ENCODE results near the gene PARVG. TPM values are rescaled to one million over a fixed set of nuclear protein-coding genes. Genes with fewer than 3 reads are reported as not detected.

Gene PARVG
- total RNA-seq, 2 donors from 2014 or later = 0.11 to 0.44 TPM

GRCh38 chr22:44173154-44173553 lies 7.6 kb upstream of the PARVG start:
- H3K4me3 ChIP-seq (ENCODE audit: low read length) = no peak overlapping the region
- Mint-ChIP-seq H3K27me3 (ENCODE audit: insufficient read depth) (no peaks in the 10 kb centered on the region), H3K9me3 (no peaks in the 10 kb centered on the region), H3K27ac (no peak overlapping the region), H3K36me3 (ENCODE audit: low read depth) (no peaks in the 10 kb centered on the region), H3K4me3 (no peak overlapping the region), H3K4me1 (peaks cover 8% of the 10 kb centered on the region)
- TF ChIP-seq, protein P1, sequence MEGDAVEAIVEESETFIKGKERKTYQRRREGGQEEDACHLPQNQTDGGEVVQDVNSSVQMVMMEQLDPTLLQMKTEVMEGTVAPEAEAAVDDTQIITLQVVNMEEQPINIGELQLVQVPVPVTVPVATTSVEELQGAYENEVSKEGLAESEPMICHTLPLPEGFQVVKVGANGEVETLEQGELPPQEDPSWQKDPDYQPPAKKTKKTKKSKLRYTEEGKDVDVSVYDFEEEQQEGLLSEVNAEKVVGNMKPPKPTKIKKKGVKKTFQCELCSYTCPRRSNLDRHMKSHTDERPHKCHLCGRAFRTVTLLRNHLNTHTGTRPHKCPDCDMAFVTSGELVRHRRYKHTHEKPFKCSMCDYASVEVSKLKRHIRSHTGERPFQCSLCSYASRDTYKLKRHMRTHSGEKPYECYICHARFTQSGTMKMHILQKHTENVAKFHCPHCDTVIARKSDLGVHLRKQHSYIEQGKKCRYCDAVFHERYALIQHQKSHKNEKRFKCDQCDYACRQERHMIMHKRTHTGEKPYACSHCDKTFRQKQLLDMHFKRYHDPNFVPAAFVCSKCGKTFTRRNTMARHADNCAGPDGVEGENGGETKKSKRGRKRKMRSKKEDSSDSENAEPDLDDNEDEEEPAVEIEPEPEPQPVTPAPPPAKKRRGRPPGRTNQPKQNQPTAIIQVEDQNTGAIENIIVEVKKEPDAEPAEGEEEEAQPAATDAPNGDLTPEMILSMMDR (conservative IDR thresholded peaks at IDR 0.05) = no peak
- H3K4me1 ChIP-seq (ENCODE audit: control insufficient read depth, insufficient read depth, low read length) = peaks cover 4% of the 10 kb centered on the region
- H3K27ac ChIP-seq (ENCODE audit: low read depth, low read length) = no peak overlapping the region
- no peaks in the 10 kb centered on the region for H3K27me3 ChIP-seq (ENCODE audit: control insufficient read depth, insufficient read depth, low read length, poor library complexity, severe bottlenecking)
- no peak overlapping the region for H3K9ac ChIP-seq (ENCODE audit: extremely low read depth, low read length, poor library complexity, severe bottlenecking)
- no peaks in the 10 kb centered on the region for H3K9me3 ChIP-seq (ENCODE audit: control insufficient read depth, low read length)
- no peak for DNase-seq
- no peaks in the 10 kb centered on the region for H3K36me3 ChIP-seq (ENCODE audit: control insufficient read depth, insufficient read depth, low read length)
- WGBS, 2 experiments (ENCODE audit: insufficient coverage in 1 of 2, insufficient read length in 1 of 2) = 93 to 96% methylated on average over 10 of the region's 10 CpGs

DNA sequence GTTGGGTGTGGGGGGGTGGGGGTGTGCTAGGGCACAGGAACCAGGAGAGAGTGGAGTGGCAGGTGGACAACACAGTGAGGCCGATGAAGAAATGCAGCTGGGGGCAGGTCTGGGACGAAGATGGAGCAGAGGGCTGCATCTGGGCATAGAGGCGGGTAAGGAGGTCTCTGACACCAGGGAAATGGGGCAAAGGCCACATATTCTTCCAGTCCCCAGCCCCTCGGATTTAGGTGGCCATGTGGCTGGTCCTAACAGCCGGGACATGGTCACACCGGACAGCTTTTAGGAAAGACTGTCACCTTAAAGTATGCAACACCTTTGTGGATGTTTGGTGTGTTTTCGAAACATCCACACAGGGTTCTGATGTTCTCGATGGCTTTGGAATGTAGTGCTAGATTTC lies 5.0 kb upstream of the PARVG start:
- Mint-ChIP-seq H3K36me3 (ENCODE audit: low read depth) (no peaks in the 10 kb centered on the region), H3K4me3 (no peak overlapping the region), H3K27me3 (ENCODE audit: insufficient read depth) (no peaks in the 10 kb centered on the region), H3K4me1 (peaks cover 16% of the 10 kb centered on the region), H3K9me3 (no peaks in the 10 kb centered on the region), H3K27ac (no peak overlapping the region)
- H3K27me3 ChIP-seq (ENCODE audit: control insufficient read depth, insufficient read depth, low read length, poor library complexity, severe bottlenecking) = no peaks in the 10 kb centered on the region
- H3K36me3 ChIP-seq (ENCODE audit: control insufficient read depth, insufficient read depth, low read length) = no peaks in the 10 kb centered on the region
- DNase-seq = no peak
- no peak overlapping the region for H3K4me3 ChIP-seq (ENCODE audit: low read length)
- H3K9ac ChIP-seq (ENCODE audit: extremely low read depth, low read length, poor library complexity, severe bottlenecking) = no peak overlapping the region
- TF ChIP-seq, protein P1 (conservative IDR thresholded peaks at IDR 0.05) = no peak
- peaks cover 16% of the 10 kb centered on the region for H3K4me1 ChIP-seq (ENCODE audit: control insufficient read depth, insufficient read depth, low read length)
- no peaks in the 10 kb centered on the region for H3K9me3 ChIP-seq (ENCODE audit: control insufficient read depth, low read length)
- no peak overlapping the region for H3K27ac ChIP-seq (ENCODE audit: low read depth, low read length)
- 82 to 86% methylated on average over 7 to 8 of the region's 8 CpGs for WGBS, 2 experiments (ENCODE audit: insufficient coverage in 1 of 2, insufficient read length in 1 of 2)

- no peak overlapping the region for H3K4me3 ChIP-seq (ENCODE audit: low read length)
- H3K27me3 Mint-ChIP-seq (ENCODE audit: insufficient read depth) = no peaks in the 10 kb centered on the region
- peaks cover 13% of the 10 kb centered on the region for H3K4me1 Mint-ChIP-seq
- H3K27ac Mint-ChIP-seq = no peak overlapping the region
- no peak overlapping the region for H3K4me3 Mint-ChIP-seq
- TF ChIP-seq, protein P1 (conservative IDR thresholded peaks at IDR 0.05) = no peak
- H3K36me3 Mint-ChIP-seq (ENCODE audit: low read depth) = no peaks in the 10 kb centered on the region
- no peak for DNase-seq
- peaks cover 12% of the 10 kb centered on the region for H3K4me1 ChIP-seq (ENCODE audit: control insufficient read depth, insufficient read depth, low read length)
- H3K27me3 ChIP-seq (ENCODE audit: control insufficient read depth, insufficient read depth, low read length, poor library complexity, severe bottlenecking) = no peaks in the 10 kb centered on the region
- H3K27ac ChIP-seq (ENCODE audit: low read depth, low read length) = no peak overlapping the region
- whole genome bisulfite sequencing, 2 experiments (ENCODE audit: insufficient coverage in 1 of 2, insufficient read length in 1 of 2) = 73 to 78% methylated on average over 7 to 10 of the region's 10 CpGs
- no peaks in the 10 kb centered on the region for H3K36me3 ChIP-seq (ENCODE audit: control insufficient read depth, insufficient read depth, low read length)
- H3K9me3 Mint-ChIP-seq = no peaks in the 10 kb centered on the region
- no peaks in the 10 kb centered on the region for H3K9me3 ChIP-seq (ENCODE audit: control insufficient read depth, low read length)
- H3K9ac ChIP-seq (ENCODE audit: extremely low read depth, low read length, poor library complexity, severe bottlenecking) = no peak overlapping the region
Measured at GRCh38 chr22:44179196-44179988, 1.3 kb upstream of the PARVG start.

Data from endodermal cell (in vitro differentiated cells).